ENCODE results near the gene CHSY1. TPM values are rescaled to one million over a fixed set of nuclear protein-coding genes. Genes with fewer than 3 reads are reported as not detected.
"Not testable (repeated sequence)": the region's sequence is repeated elsewhere in the genome, so short reads cannot be mapped to it uniquely, and the experiment has no call there.

CHSY1 gene
- total RNA-seq, 1 donor from 2014 or later, result 14.1 TPM

- DNase-seq (ENCODE audit: low read depth), result no peak
Observed at GRCh38 chr15:101138086-101138660, 113.7 kb downstream of the CHSY1 start.

GRCh38 chr15:101137312-101137940, 114.4 kb downstream of the CHSY1 start:
- no peak for DNase-seq (ENCODE audit: low read depth)

GRCh38 chr15:101136381-101137268, 115.2 kb downstream of the CHSY1 start:
- DNase-seq (ENCODE audit: low read depth), result no peak

- no peak for DNase-seq (ENCODE audit: low read depth)
Observed at GRCh38 chr15:101135532-101136166, 116.2 kb downstream of the CHSY1 start.

- DNase-seq (ENCODE audit: low read depth), result no peak
Observed at GRCh38 chr15:101134780-101135179, 117.1 kb downstream of the CHSY1 start.

- DNase-seq (ENCODE audit: low read depth), result no peak
Observed at GRCh38 chr15:101133751-101134261, 118.0 kb downstream of the CHSY1 start.

- no peak for DNase-seq (ENCODE audit: low read depth)
Observed at GRCh38 chr15:101133181-101133460, 118.7 kb downstream of the CHSY1 start.

GRCh38 chr15:101132390-101133180, 119.3 kb downstream of the CHSY1 start:
- DNase-seq (ENCODE audit: low read depth), result no peak

GRCh38 chr15:101131489-101132389, 120.1 kb downstream of the CHSY1 start:
- no peak for DNase-seq (ENCODE audit: low read depth)

GRCh38 chr15:101129851-101130380, 121.9 kb downstream of the CHSY1 start:
- no peak for DNase-seq (ENCODE audit: low read depth)

- DNase-seq (ENCODE audit: low read depth), result peak; percentile 61
Observed at GRCh38 chr15:101128221-101129015, 123.4 kb downstream of the CHSY1 start.

GRCh38 chr15:101127506-101128076, 124.3 kb downstream of the CHSY1 start:
- peak; percentile 91 for DNase-seq (ENCODE audit: low read depth)

GRCh38 chr15:101126618-101127505, 125.0 kb downstream of the CHSY1 start:
- DNase-seq (ENCODE audit: low read depth), result peak; percentile 22

- not testable (repeated sequence) for DNase-seq (ENCODE audit: low read depth)
Observed at GRCh38 chr15:101125881-101126428, 125.9 kb downstream of the CHSY1 start.

Measured in myocyte (in vitro differentiated cells).